LNCAP (cell line): ENCODE results near the gene SNX8.

Experiments
- CTCF ChIP-seq: fragments of 450-650 bp; IDR thresholded peaks from 2 replicates; pipeline ENCODE4 v1.5.1; 2017; ENCODE audit warnings: mild to moderate bottlenecking

The SNX8 gene

DNA sequence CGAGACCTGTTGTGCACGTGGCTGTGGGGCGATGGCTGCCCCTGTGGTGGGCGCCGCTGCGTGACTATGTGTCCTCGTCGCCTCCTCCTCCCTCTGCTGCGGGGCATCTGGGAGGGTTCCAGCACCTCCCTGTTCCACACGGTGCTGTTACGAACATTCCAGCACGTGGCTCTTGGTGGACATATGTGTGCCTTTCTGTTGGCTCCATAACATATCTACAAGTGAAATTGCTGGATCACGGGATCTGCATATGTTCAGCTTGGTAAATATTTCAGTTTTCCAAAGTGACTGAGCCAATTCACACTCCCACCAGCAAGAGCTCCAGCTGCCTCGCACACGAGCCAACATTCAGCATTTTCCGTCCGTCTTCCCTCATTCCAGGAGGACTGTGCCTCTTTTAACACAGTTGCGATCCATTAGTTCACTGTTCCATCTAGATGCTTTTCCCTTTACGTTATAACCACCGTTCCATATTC lies 25.1 kb downstream of the SNX8 start:
- TF ChIP-seq CTCF = no peak

DNA sequence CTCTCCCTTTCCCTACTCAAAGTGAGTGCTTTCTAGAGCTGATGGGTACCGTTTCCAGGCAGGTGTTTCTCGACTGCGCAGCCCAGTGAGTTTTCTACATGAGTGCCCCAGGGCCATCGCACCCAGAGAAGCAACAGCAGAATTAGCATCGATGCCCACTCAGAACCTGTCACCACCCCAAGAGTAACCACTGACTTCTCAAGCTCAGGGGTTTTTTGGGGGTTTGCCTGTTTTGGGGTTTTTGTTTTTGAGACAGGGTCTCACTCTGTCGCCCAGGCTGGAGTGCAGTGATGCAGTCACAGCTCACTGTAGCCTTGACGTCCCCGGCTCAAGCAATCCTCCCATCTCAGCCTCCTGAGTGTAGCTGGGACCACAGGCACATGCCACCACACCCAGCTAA lies 25.7 kb downstream of the SNX8 start:
- TF ChIP-seq CTCF = no peak

DNA sequence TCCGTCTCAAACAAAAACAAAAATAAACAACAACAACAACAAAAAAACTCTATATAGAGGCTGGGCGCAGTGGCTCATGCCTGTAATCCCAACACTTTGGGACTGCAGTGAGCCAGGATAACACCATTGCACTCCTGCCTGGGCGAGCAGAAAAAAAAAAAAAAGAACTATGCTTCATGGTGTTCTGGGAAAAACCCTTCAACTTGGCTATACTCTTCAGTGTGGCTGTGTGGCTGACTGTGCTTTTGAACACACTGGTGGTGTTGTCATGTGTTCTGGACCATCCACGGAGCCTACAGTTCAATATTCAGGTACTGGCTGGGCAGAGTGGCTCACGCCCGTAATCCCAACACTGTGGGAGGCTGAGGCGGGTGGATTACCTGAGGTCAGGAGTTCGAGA lies 26.5 kb downstream of the SNX8 start:
- no peak for TF ChIP-seq CTCF

- TF ChIP-seq CTCF = no peak
These were observed 31.2 kb downstream of the SNX8 start for GRCh38 chr7:2283074-2283473.

DNA sequence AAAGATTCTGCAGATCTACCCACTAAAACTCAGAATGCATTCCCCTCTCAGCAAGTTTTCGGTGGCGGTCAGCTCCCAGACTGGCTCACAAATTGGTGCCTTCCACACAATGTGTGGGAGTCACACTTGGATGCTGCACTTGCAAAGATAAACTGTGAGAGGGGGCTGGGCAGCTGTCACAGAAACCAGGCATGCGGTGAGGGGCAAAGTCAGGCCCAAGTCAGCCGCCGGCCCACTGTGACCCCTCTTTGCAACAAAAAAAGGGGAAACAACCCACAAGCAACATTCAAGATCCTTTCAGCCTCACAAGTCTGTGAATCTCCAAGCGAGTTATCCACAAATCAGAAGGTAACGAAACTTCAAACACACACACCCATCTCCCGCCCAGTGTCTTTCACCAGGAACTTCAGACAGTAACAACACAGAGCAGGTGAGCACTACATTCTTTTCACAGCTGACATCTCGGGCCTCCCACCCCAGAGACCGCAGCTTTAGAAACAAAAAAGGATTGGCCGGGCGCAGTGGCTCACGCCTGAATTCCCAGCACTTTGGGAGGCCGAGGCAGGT lies 32.0 kb downstream of the SNX8 start:
- no peak for TF ChIP-seq CTCF

DNA sequence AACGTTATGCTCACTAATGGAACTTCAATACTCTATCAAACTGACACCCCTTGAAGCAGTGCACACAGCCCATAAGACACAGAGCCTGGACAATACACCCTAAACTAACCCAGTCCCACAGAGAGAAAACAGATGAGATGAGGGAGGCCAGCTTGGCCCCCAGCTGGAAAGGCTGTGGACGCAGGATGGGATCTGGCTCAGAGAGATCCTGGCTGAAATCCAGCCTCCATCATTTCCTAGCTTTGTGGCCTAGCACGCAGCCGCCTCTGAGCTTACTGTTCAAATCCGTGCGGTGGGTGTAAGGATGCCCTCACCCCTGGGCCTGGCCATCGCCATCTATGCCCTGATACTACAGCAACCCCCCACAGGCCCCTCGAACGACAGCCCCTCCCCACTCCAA lies 32.7 kb downstream of the SNX8 start:
- no peak for TF ChIP-seq CTCF

GRCh38 chr7:2280424-2280823 lies 33.8 kb downstream of the SNX8 start:
- TF ChIP-seq CTCF = no peak

DNA sequence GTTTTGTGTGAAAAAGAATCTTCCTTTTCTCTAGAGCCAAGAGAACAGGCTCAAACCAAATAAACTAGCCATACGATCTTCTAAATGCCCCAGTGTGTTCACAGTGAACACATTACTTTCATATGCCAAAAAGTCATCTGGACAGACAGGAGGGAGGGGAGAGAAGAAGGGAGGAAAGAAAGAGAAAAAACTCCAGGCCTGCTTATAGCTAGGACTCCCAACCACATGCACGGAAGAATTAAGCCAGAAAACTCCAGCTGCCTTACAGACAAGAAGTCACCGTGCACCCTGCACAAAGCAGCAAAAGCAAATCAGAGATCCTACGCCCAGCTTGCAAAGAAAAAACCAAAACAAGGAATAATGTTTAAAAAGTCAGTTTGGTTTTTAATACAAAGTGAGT lies 34.3 kb downstream of the SNX8 start:
- TF ChIP-seq CTCF = no peak
